K562 (cell line): ENCODE data around the gene C19orf85. TPM values are rescaled to one million over a fixed set of nuclear protein-coding genes. Genes with fewer than 3 reads are reported as not detected.

Experiments used
- ATF1 ChIP-seq, 2 experiments: fragments of 450-650 bp in 1 of 2; IDR thresholded peaks; 2 replicates each; pipeline ENCODE4 v1.6.1; 2016; ENCODE audit warnings: missing compliant biosample characterization in 1 of 2, missing genetic modification characterization in 1 of 2
- CBFA2T2 ChIP-seq: fragments of 450-650 bp; conservative IDR thresholded peaks from 2 replicates; pipeline ENCODE4 v1.6.1; 2017; ENCODE audit warnings: mild to moderate bottlenecking
- DMBX1 ChIP-seq: fragments of 250-450 bp; sonication (Bioruptor Pico); IDR thresholded peaks from 2 replicates; pipeline ENCODE4 v1.8.0; 2022; ENCODE audit warnings: inconsistent platforms, mild to moderate bottlenecking, moderate library complexity, borderline replicate concordance
- MAZ ChIP-seq, 2 experiments: fragments of 450-650 bp in 1 of 2; sonication (generic) in 1 of 2; formaldehyde crosslinking; IDR thresholded peaks in 1 of 2; conservative IDR thresholded peaks in 1 of 2; 2 replicates each; pipeline versions ENCODE4 v1.4.0 to v1.5.0; 2020; ENCODE audit warnings: mild to moderate bottlenecking in 1 of 2, missing genetic modification reagents in 1 of 2
- MCM2 ChIP-seq: fragments of 450-650 bp; IDR thresholded peaks from 2 replicates; pipeline ENCODE4 v1.6.1; 2017; ENCODE audit warnings: low read depth, mild to moderate bottlenecking
- SAP30 ChIP-seq: fragments of 200-600 bp; sonication (generic); IDR thresholded peaks from 2 replicates; pipeline ENCODE4 v1.6.1; 2012; ENCODE audit warnings: borderline replicate concordance, low read depth, mild to moderate bottlenecking, moderate library complexity, low read length, control low read depth, inconsistent platforms; ENCODE audit not compliant: insufficient read depth, poor library complexity, severe bottlenecking
- SMAD4 ChIP-seq: fragments of 250-450 bp; sonication (Bioruptor Pico); conservative IDR thresholded peaks from 2 replicates; pipeline ENCODE4 v1.8.0; 2021; ENCODE audit warnings: inconsistent platforms, mild to moderate bottlenecking, moderate library complexity
- TEAD4 ChIP-seq, 2 experiments: sonication (generic) in 1 of 2; formaldehyde crosslinking in 1 of 2; IDR thresholded peaks; 2 replicates each; pipeline versions ENCODE4 v1.6.1 to v1.8.0; 2012 to 2022; ENCODE audit warnings: borderline replicate concordance in 1 of 2, inconsistent platforms in 1 of 2, low read length in 1 of 2, mild to moderate bottlenecking in 1 of 2, missing genetic modification reagents in 1 of 2
- ZNF354B ChIP-seq: fragments of 250-450 bp; sonication (Bioruptor Pico); IDR thresholded peaks from 2 replicates; pipeline ENCODE4 v1.4.0; 2020
- ZNF785 ChIP-seq: fragments of 250-450 bp; sonication (Bioruptor Pico); IDR thresholded peaks from 2 replicates; pipeline ENCODE4 v1.4.0; 2020; ENCODE audit warnings: mild to moderate bottlenecking
- polyA plus RNA-seq, 8 experiments: library from polyadenylated mRNA; depleted of rRNA in 4 of 8; stranded (reverse) in 5 of 8; unstranded in 3 of 8; fragments of >200 nt; fragmentation: Nextera tagmentation in 2 of 8; fragmentation: Illumina TruSeq in 1 of 8; extraction: Ambion mirVana in 2 of 8; extraction: Trizol in 1 of 8; gene quantifications; 2 replicates each; pipeline versions ENCODE4 v1.2.1 to v1.2.3, GENCODE V29; 2011 to 2014; ENCODE audit warnings: inconsistent platforms in 1 of 8, missing spikeins in 1 of 8
- total RNA-seq, 7 experiments: library from RNA; depleted of rRNA in 6 of 7; stranded (reverse); fragments of >200 nt in 6 of 7; fragmentation: Illumina TruSeq in 2 of 7; extraction: Trizol in 2 of 7; gene quantifications; 2 replicates each; pipeline versions ENCODE4 v1.2.1 to v1.2.3, GENCODE V29; 2011 to 2021; ENCODE audit warnings: low replicate concordance in 1 of 7
- TF ChIP-seq, protein P1 (sequence below): fragments of 450-650 bp; conservative IDR thresholded peaks from 2 replicates; pipeline ENCODE4 v1.6.1; 2016; ENCODE audit warnings: missing genetic modification characterization, low read depth, mild to moderate bottlenecking, control low read depth, missing compliant biosample characterization
- TF ChIP-seq, protein P2 (sequence below), 2 experiments: IDR thresholded peaks; 2 replicates each; pipeline ENCODE4 v1.6.1; 2012; ENCODE audit warnings: improper control_type of control experiment in 2 of 2, low read depth in 2 of 2, low read length in 2 of 2, borderline replicate concordance in 1 of 2
- TF ChIP-seq, protein P3 (sequence below): sonication (generic); formaldehyde crosslinking; IDR thresholded peaks from 2 replicates; pipeline ENCODE4 v1.8.1; 2023; ENCODE audit warnings: mild to moderate bottlenecking, missing genetic modification reagents, moderate library complexity
- TF ChIP-seq, protein P4 (sequence below), 2 experiments: IDR thresholded peaks in 1 of 2; conservative IDR thresholded peaks in 1 of 2; 2 replicates each; pipeline ENCODE4 v1.6.1; 2016; ENCODE audit warnings: low read depth in 2 of 2, mild to moderate bottlenecking in 1 of 2, missing compliant biosample characterization in 1 of 2, missing genetic modification characterization in 1 of 2, moderate library complexity in 1 of 2
- TF ChIP-seq, protein P5 (sequence below), 2 experiments: fragments of 250-450 bp in 1 of 2; fragments of 450-650 bp in 1 of 2; sonication (Bioruptor Pico) in 1 of 2; IDR thresholded peaks; 2 replicates each; pipeline versions ENCODE4 v1.6.1 to v1.8.0; 2016 to 2021; ENCODE audit warnings: mild to moderate bottlenecking in 2 of 2, moderate library complexity in 2 of 2, missing compliant biosample characterization in 1 of 2, missing genetic modification characterization in 1 of 2

The C19orf85 gene
- total and polyA plus RNA-seq, 9 of the 15 experiments (the other 6 are each of a cell fraction or from before 2014, with no cell fraction given): not detected

- no peak; the same call in 1 of the 2 replicates for TF ChIP-seq ATF1 (CRISPR knock-in tag; IDR thresholded peaks at IDR 0.05)
- TF ChIP-seq ATF1 (tag; IDR thresholded peaks at IDR 0.05): peak; percentile 89
- no peak for TF ChIP-seq ZNF354B (CRISPR knock-in tag)
- TF ChIP-seq MAZ (CRISPR knock-in tag; conservative IDR thresholded peaks at IDR 0.05 in 1 of 2, IDR thresholded peaks at IDR 0.05 in 1 of 2): peak; percentile 29 to 32; a peak in 2 of 4 replicates
- TF ChIP-seq, protein P1, sequence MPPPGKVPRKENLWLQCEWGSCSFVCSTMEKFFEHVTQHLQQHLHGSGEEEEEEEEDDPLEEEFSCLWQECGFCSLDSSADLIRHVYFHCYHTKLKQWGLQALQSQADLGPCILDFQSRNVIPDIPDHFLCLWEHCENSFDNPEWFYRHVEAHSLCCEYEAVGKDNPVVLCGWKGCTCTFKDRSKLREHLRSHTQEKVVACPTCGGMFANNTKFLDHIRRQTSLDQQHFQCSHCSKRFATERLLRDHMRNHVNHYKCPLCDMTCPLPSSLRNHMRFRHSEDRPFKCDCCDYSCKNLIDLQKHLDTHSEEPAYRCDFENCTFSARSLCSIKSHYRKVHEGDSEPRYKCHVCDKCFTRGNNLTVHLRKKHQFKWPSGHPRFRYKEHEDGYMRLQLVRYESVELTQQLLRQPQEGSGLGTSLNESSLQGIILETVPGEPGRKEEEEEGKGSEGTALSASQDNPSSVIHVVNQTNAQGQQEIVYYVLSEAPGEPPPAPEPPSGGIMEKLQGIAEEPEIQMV (tag): peak; percentile 37; the same call in 1 of the 2 replicates
- TF ChIP-seq, protein P2, sequence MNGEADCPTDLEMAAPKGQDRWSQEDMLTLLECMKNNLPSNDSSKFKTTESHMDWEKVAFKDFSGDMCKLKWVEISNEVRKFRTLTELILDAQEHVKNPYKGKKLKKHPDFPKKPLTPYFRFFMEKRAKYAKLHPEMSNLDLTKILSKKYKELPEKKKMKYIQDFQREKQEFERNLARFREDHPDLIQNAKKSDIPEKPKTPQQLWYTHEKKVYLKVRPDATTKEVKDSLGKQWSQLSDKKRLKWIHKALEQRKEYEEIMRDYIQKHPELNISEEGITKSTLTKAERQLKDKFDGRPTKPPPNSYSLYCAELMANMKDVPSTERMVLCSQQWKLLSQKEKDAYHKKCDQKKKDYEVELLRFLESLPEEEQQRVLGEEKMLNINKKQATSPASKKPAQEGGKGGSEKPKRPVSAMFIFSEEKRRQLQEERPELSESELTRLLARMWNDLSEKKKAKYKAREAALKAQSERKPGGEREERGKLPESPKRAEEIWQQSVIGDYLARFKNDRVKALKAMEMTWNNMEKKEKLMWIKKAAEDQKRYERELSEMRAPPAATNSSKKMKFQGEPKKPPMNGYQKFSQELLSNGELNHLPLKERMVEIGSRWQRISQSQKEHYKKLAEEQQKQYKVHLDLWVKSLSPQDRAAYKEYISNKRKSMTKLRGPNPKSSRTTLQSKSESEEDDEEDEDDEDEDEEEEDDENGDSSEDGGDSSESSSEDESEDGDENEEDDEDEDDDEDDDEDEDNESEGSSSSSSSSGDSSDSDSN (IDR thresholded peaks at IDR 0.05; ENCODE audit: borderline replicate concordance in 1 of 2, low read depth in 2 of 2, low read length in 2 of 2): no peak
- TF ChIP-seq, protein P3, sequence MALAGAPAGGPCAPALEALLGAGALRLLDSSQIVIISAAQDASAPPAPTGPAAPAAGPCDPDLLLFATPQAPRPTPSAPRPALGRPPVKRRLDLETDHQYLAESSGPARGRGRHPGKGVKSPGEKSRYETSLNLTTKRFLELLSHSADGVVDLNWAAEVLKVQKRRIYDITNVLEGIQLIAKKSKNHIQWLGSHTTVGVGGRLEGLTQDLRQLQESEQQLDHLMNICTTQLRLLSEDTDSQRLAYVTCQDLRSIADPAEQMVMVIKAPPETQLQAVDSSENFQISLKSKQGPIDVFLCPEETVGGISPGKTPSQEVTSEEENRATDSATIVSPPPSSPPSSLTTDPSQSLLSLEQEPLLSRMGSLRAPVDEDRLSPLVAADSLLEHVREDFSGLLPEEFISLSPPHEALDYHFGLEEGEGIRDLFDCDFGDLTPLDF (CRISPR knock-in tag): no peak; the same call in 1 of the 2 replicates
- TF ChIP-seq, protein P4, sequence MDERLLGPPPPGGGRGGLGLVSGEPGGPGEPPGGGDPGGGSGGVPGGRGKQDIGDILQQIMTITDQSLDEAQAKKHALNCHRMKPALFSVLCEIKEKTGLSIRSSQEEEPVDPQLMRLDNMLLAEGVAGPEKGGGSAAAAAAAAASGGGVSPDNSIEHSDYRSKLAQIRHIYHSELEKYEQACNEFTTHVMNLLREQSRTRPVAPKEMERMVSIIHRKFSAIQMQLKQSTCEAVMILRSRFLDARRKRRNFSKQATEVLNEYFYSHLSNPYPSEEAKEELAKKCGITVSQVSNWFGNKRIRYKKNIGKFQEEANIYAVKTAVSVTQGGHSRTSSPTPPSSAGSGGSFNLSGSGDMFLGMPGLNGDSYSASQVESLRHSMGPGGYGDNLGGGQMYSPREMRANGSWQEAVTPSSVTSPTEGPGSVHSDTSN (CRISPR knock-in tag; IDR thresholded peaks at IDR 0.05; ENCODE audit: low read depth): peak; percentile 95
- TF ChIP-seq, protein P4 (tag; conservative IDR thresholded peaks at IDR 0.05; ENCODE audit: low read depth): peak; percentile 98
- peak; percentile 60; the same call in 1 of the 2 replicates for TF ChIP-seq DMBX1 (CRISPR knock-in tag)
- 0 out of 2 replicates have a peak, but pooled peaks have one; percentile 6 for TF ChIP-seq TEAD4 (IDR thresholded peaks at IDR 0.05; ENCODE audit: low read length)
- TF ChIP-seq TEAD4 (CRISPR knock-in tag; IDR thresholded peaks at IDR 0.05; ENCODE audit: borderline replicate concordance): no peak
- TF ChIP-seq, protein P5, sequence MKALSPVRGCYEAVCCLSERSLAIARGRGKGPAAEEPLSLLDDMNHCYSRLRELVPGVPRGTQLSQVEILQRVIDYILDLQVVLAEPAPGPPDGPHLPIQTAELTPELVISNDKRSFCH (CRISPR knock-in tag; IDR thresholded peaks at IDR 0.05): no peak
- TF ChIP-seq, protein P5 (tag; IDR thresholded peaks at IDR 0.05): peak; percentile 84
- peak; percentile 67 for TF ChIP-seq SAP30
- TF ChIP-seq CBFA2T2: no peak
- no peak for TF ChIP-seq ZNF785
- peak; percentile 13; the same call in 1 of the 2 replicates for TF ChIP-seq SMAD4 (CRISPR knock-in tag)
- TF ChIP-seq MCM2: no peak
These were observed 3.1 kb downstream of the C19orf85 start, which contains the start of gene ISOC2 (continued) for GRCh38 chr19:55461259-55461973.
